Common myeloid progenitor, CD34-positive (primary cell): ENCODE data around the gene LHX1.

Experiments used
- CTCF ChIA-PET: fragments of 350-600 bp; sonication (Branson Sonifier 250); formaldehyde crosslinking; loops from one replicate; lab custom pipeline; 2021; ENCODE audit warnings: antibody characterized with exemption; lab: Charles Lee
- POLR2A ChIA-PET: fragments of 350-600 bp; sonication (Branson Sonifier 250); formaldehyde crosslinking; loops from one replicate; lab custom pipeline; 2021; ENCODE audit warnings: antibody characterized with exemption; lab: Charles Lee
- DNase-seq, 3 donors: peaks; one replicate each; pipeline versions ENCODE4 v3.0.0 to v3.0.0-alpha.2; 2013
- H3K27ac ChIP-seq, 2 experiments: 1 replicate in 1 of 2; 2 replicates in 1 of 2; pipeline ENCODE4 v1.7.0; 2013; ENCODE audit warnings: inconsistent platforms in 2 of 2, low read length in 2 of 2, mild to moderate bottlenecking in 2 of 2, low read depth in 1 of 2, moderate library complexity in 1 of 2; ENCODE audit not compliant: severe bottlenecking in 2 of 2, insufficient read depth in 1 of 2, poor library complexity in 1 of 2
- H3K27me3 ChIP-seq, 5 experiments: replicated peaks in 2 of 5; 1 replicate in 3 of 5; 2 replicates in 2 of 5; pipeline versions ENCODE4 v1.6.1 to v1.7.0; 2013; ENCODE audit warnings: low read length in 4 of 5, mild to moderate bottlenecking in 2 of 5, moderate library complexity in 2 of 5, inconsistent platforms in 1 of 5; ENCODE audit not compliant: insufficient read depth in 5 of 5, control insufficient read depth in 4 of 5
- H3K36me3 ChIP-seq, 4 experiments: 1 replicate in 2 of 4; 2 replicates in 2 of 4; pipeline versions ENCODE4 v1.6.1 to v1.7.0; 2013; ENCODE audit warnings: low read length in 3 of 4, control low read depth in 1 of 4, mild to moderate bottlenecking in 1 of 4; ENCODE audit not compliant: control insufficient read depth in 4 of 4, insufficient read depth in 4 of 4
- H3K4me1 ChIP-seq, 4 experiments: 1 replicate in 3 of 4; 2 replicates in 1 of 4; pipeline versions ENCODE4 v1.6.1 to v1.7.1; 2013; ENCODE audit warnings: low read length in 3 of 4, mild to moderate bottlenecking in 3 of 4, control low read depth in 1 of 4, inconsistent platforms in 1 of 4, moderate library complexity in 1 of 4; ENCODE audit not compliant: control insufficient read depth in 4 of 4, insufficient read depth in 4 of 4; ENCODE audit errors: control extremely low read depth in 1 of 4
- H3K4me3 ChIP-seq, 7 experiments: 1 replicate in 4 of 7; 2 replicates in 3 of 7; pipeline versions ENCODE4 v1.5.1 to v1.7.0; 2013; ENCODE audit warnings: mild to moderate bottlenecking in 7 of 7, low read length in 6 of 7, moderate library complexity in 6 of 7, inconsistent platforms in 2 of 7, low read depth in 2 of 7, control low read depth in 1 of 7; ENCODE audit not compliant: insufficient read depth in 4 of 7, control insufficient read depth in 1 of 7; ENCODE audit errors: extremely low read depth in 1 of 7
- H3K9me3 ChIP-seq, 5 experiments: 1 replicate in 4 of 5; 2 replicates in 1 of 5; pipeline versions ENCODE4 v1.6.1 to v1.7.1; 2013; ENCODE audit warnings: low read length in 4 of 5, mild to moderate bottlenecking in 2 of 5, inconsistent platforms in 1 of 5, low read depth in 1 of 5, moderate library complexity in 1 of 5; ENCODE audit not compliant: control insufficient read depth in 4 of 5, insufficient read depth in 2 of 5; ENCODE audit errors: control extremely low read depth in 1 of 5
- WGBS: methylation state at CpG from one replicate; pipeline ENCODE4 v1.1.5; 2013; ENCODE audit not compliant: insufficient coverage; 5-methylcytosine and 5-hydroxymethylcytosine counted together

Gene LHX1

DNA sequence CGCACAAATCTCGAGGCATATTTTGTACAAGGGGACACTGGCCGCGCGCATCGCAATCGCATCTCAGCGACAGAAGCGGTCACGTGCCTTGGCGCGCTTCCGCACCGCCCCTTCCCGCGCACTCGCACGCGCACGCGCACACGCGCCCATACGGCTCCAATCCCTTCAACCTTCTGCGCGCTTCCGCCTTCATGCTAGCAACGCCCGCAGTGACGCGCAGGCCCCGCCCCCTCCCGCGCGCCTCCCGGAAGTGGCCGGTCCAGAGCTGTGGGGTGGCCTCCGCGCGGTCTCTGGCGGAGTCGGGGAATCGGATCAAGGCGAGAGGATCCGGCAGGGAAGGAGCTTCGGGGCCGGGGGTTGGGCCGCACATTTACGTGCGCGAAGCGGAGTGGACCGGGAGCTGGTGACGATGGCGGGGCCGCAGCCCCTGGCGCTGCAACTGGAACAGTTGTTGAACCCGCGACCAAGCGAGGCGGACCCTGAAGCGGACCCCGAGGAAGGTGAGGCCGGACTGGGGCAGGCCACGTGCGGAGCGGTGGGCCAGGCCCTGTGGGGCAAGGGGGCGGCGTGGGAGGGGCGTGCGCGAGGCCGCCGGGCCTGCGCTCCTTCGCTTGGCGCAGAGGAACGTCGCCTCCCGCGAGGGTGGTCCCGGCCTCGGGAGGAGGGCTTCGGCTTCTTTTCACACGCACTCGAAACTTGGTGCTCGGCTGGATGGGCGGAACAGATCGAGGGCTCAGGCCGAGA lies 11.6 kb downstream of the LHX1 start, which contains the start of gene AATF:
AATF (plus strand) TSS at position 238 of the 744 bp plus-strand sequence; CDS start at position 410, 172 bp downstream.
- ChIA-PET CTCF (interaction anchor here (0.6 to 2.1 kb wide), 4 partner anchors 12 to 341 kb away, joined by 3 to 7 read pairs (median 4); partner anchors contain the start of gene LHX1), POLR2A (interaction anchor here (1.0 kb wide), 1 partner anchor 16 kb away, joined by 3 read pairs; no protein-coding TSS in a partner anchor)
- peak; percentile 93 to 97 (median 96) for DNase-seq
- H3K9me3 ChIP-seq: no peaks in the 10 kb centered on the region
- H3K4me1 ChIP-seq: peaks cover 5 to 30% (median 25%) of the 10 kb centered on the region in 4 experiments
- WGBS: 0% methylated on average over 86 of the region's 90 CpGs
- peak within 1 kb of the TSS; percentile 71 to 91 (median 84) for H3K4me3 ChIP-seq
- H3K36me3 ChIP-seq: peaks cover 9 to 27% (median 21%) of the 10 kb centered on the region in 4 experiments
- peaks cover 19 to 45% (median 28%) of the 10 kb centered on the region in 5 experiments for H3K27me3 ChIP-seq
- H3K27ac ChIP-seq: peak within 1 kb of the TSS; percentile 41 to 74

GRCh38 chr17:36949461-36949927 lies 12.2 kb downstream of the LHX1 start:
- WGBS: 26% methylated on average over 7 of the region's 9 CpGs
- Histone ChIP-seq H3K27me3 (peaks cover 15 to 39% (median 27%) of the 10 kb centered on the region in 5 experiments), H3K9me3 (no peaks in the 10 kb centered on the region), H3K4me3 (peak overlapping the region; percentile 71 to 91 (median 84)), H3K27ac (peak overlapping the region; percentile 41 to 74), H3K4me1 (peaks cover 5 to 30% (median 25%) of the 10 kb centered on the region in 4 experiments), H3K36me3 (peaks cover 13 to 34% (median 26%) of the 10 kb centered on the region in 4 experiments)
- ChIA-PET CTCF (interaction anchor here (0.6 to 1.1 kb wide), 3 partner anchors 11 to 342 kb away, joined by 3 to 4 read pairs (median 3); no protein-coding TSS in a partner anchor), POLR2A (interaction anchor here (1.0 kb wide), 1 partner anchor 16 kb away, joined by 3 read pairs; no protein-coding TSS in a partner anchor)
- DNase-seq: no peak

- ChIA-PET CTCF (interaction anchor here (1.1 kb wide), 1 partner anchor 11 kb away, joined by 3 read pairs; no protein-coding TSS in a partner anchor), POLR2A (no interaction called here)
- WGBS: 80% methylated on average over 8 of the region's 8 CpGs
- DNase-seq: no peak
- H3K27ac ChIP-seq: no peak overlapping the region
- H3K27me3 ChIP-seq: peaks cover 11 to 34% (median 27%) of the 10 kb centered on the region in 5 experiments
- H3K4me3 ChIP-seq: peak overlapping the region in 6 of 7 experiments; percentile 71 to 91 (median 80)
- no peaks in the 10 kb centered on the region for H3K9me3 ChIP-seq
- H3K36me3 ChIP-seq: peaks cover 16 to 39% (median 28%) of the 10 kb centered on the region in 4 experiments
- H3K4me1 ChIP-seq: peaks cover 5 to 30% (median 25%) of the 10 kb centered on the region in 4 experiments
Measured at GRCh38 chr17:36950027-36950426, 12.8 kb downstream of the LHX1 start.

- CTCF ChIA-PET: interaction anchor here (2.1 kb wide), 1 partner anchor 27 kb away, joined by 7 read pairs; no protein-coding TSS in a partner anchor
- POLR2A ChIA-PET: no interaction called here
- Histone ChIP-seq H3K36me3 (peaks cover 23 to 49% (median 35%) of the 10 kb centered on the region in 4 experiments), H3K4me3 (no peak overlapping the region), H3K9me3 (no peaks in the 10 kb centered on the region), H3K4me1 (peaks cover 5 to 30% (median 25%) of the 10 kb centered on the region in 4 experiments), H3K27me3 (peaks cover 9 to 22% (median 18%) of the 10 kb centered on the region in 5 experiments), H3K27ac (no peak overlapping the region)
- WGBS: 100% methylated on average over 1 of the region's 5 CpGs
- DNase-seq: no peak
Measured at GRCh38 chr17:36951084-36951789, 14.0 kb downstream of the LHX1 start.

DNA sequence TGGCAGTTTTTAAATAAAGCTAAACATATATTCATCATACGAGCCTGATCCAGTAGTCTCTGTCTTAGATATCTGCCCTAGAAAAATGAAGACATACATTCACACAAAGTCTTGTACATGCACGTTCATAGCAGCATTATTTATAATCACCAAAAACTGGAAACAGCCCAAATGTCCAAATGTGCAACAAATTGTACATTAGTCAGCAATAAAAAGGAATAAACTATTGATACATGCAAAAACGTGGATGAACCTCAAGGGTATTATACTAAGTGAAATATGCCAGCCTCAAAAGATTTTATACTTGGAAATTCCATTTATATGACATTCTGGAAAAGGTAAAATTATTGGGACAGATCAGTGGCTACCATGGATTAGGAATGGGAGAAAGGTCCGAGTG lies 34.2 kb downstream of the LHX1 start:
- CTCF ChIA-PET: no interaction called here
- Histone ChIP-seq H3K36me3 (peaks cover 14 to 24% (median 18%) of the 10 kb centered on the region in 4 experiments), H3K4me1 (no peaks in the 10 kb centered on the region), H3K4me3 (no peak overlapping the region), H3K27me3 (no peaks in the 10 kb centered on the region), H3K27ac (no peak overlapping the region), H3K9me3 (no peaks in the 10 kb centered on the region)
- POLR2A ChIA-PET: no interaction called here
- no peak for DNase-seq
- 92% methylated on average over 2 of the region's 4 CpGs for WGBS

DNA sequence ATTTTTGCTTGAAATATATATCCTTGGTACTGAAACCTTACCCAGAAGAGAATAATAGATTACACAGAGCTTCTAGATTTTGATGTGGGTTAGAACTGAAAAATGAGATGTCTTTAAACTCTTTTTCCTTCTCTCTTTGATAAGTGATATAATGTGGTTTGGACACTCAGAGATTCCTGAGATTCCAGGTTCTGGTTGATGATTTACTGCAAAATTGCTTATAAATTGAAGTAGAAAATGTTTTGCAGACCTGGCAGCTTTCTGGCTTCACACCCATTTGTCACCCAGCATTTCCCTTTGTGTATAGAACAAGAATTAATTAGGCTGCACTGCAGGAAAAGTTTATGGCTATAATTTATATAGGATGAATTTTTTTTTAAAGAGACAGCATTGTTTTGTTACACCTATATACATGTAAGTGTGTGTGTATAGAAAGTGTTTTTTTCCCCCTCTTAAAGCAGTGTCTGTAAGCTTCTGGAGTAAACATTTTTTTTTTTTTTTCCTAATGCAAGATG lies 35.0 kb downstream of the LHX1 start:
- no peaks in the 10 kb centered on the region for H3K27me3 ChIP-seq
- POLR2A ChIA-PET: no interaction called here
- no peak overlapping the region for H3K4me3 ChIP-seq
- H3K27ac ChIP-seq: no peak overlapping the region
- no peaks in the 10 kb centered on the region for H3K4me1 ChIP-seq
- no peaks in the 10 kb centered on the region for H3K9me3 ChIP-seq
- H3K36me3 ChIP-seq: peaks cover 14 to 22% (median 18%) of the 10 kb centered on the region in 4 experiments
- DNase-seq: no peak
- CTCF ChIA-PET: no interaction called here
